Epithelial cell of proximal tubule (primary cell): Measurements from ENCODE around the gene VEZT. TPM values are rescaled to one million over a fixed set of nuclear protein-coding genes. Genes with fewer than 3 reads are reported as not detected.
"Not testable (repeated sequence)": the region's sequence is repeated elsewhere in the genome, so short reads cannot be mapped to it uniquely, and the experiment has no call there.

ENCODE experiments used
- DNase-seq: peaks from one replicate; pipeline ENCODE4 v3.0.0-alpha.2; 2011; ENCODE audit warnings: low read depth
- H3K4me3 ChIP-seq: 2 replicates; pipeline ENCODE4 v1.5.1; 2011; ENCODE audit warnings: low read depth, mild to moderate bottlenecking, low read length
- CTCF ChIP-seq: conservative IDR thresholded peaks from 2 replicates; pipeline ENCODE4 v1.5.1; 2012; ENCODE audit warnings: low read depth, mild to moderate bottlenecking, low read length
- total RNA-seq: library from RNA; depleted of rRNA; stranded (reverse); fragments of >200 nt; gene quantifications from 2 replicates; pipeline ENCODE4 v1.2.3, GENCODE V29; 2015

VEZT gene
- total RNA-seq, 1 donor from 2014 or later, result 99.4 TPM

DNA sequence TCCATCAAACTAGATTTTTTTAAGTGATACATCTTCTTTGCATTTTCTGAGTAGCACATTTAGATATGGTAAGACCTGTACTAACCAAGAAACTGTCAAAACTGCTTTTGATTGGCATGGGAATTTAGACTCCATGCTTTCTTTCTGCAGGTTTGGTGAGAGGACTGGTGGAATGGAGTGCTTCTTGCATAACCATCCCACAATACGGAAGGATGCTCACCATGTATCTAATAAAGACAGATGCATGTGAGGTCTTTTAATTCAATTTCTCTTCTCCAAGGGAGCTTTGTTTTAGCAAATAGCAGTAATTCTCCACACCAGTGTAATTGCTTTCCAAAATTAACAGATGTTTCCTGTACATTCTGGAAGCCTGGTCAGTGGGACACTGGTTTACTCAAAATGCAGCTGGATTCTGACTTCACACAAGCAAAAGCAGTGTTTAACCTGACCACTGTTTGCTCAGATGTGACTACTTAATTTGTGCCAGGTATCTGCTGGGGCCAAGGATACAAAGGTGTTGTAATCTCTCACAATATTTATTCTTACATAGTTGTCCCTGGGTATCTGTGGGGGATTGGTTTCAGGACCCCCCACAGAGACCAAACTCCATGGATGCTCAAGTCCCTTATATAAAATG is 26.4 kb upstream of the VEZT start:
- no peak for DNase-seq
- TF ChIP-seq CTCF, result no peak
- no peak overlapping the region for H3K4me3 ChIP-seq

DNA sequence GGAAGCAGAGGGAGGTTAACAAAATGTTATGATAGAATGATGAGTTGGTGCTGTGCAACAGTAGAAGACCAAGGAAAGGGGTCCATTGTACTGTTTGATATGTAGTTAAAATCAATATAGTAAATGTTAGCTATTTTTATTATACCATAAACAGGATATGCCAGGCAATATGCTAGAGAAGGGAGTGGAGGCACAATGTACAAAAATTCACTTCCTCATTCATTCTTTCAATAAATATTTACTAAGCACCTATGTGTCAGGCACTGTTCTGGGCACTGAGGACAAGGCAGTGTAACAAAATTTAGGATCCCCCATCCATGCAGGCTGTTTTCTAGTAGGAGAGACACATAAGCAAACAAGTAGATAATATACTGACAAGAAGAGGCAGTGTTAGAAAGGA is 25.3 kb upstream of the VEZT start:
- no peak for DNase-seq
- TF ChIP-seq CTCF, result no peak
- H3K4me3 ChIP-seq, result no peak overlapping the region

- TF ChIP-seq CTCF, result no peak
- no peak for DNase-seq
- H3K4me3 ChIP-seq, result no peak overlapping the region
Observed at GRCh38 chr12:95193139-95193538, 24.5 kb upstream of the VEZT start.

DNA sequence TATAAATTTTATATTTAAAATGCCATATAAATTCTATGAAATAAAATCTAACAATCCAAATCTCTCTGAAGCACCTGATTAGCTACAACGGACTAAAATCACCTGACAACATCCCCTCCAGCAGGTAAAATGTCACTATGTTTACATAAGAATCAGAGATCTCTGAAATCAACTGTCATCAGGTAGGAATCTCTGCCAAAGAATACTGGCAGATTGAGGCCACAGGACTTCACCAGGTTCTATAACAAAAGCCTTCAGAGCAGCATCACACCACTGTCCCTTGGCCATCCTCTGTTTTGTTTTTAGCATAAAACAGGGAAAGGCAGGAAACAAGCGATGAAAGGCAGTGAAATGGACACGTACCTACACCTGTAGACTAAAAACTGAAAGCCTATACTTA is 22.5 kb upstream of the VEZT start:
- no peak for TF ChIP-seq CTCF
- H3K4me3 ChIP-seq, result no peak overlapping the region
- no peak for DNase-seq

GRCh38 chr12:95196875-95197569 is 20.6 kb upstream of the VEZT start:
- H3K4me3 ChIP-seq, result not testable (repeated sequence)

DNA sequence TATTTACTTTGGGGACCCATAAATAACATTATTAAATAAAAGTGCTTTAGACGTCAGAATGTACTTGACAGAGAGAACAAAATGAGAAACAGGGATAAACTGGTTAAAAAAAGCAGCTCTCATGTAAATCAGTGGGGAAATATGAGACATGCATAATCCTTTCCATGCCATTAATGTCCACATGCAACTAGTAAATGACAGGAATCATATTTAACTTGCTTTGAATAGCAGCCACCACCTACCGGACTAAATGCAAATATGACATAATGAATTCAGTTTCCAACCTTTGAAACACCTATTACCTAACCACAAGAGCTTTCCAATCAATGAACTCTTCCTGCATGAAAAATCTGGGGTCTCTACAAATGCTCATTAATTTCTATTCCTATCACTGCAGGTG is 20.0 kb upstream of the VEZT start:
- no peak for TF ChIP-seq CTCF

More at GRCh38 chr12:95196875-95197569, 20.6 kb upstream of the VEZT start:
- DNase-seq, result not testable (repeated sequence)

GRCh38 chr12:95198914-95199313 is 18.7 kb upstream of the VEZT start:
- H3K4me3 ChIP-seq, result no peak overlapping the region
- no peak for DNase-seq
- no peak for TF ChIP-seq CTCF

More for the DNA sequence above, 20.0 kb upstream of the VEZT start:
- DNase-seq, result no peak
- H3K4me3 ChIP-seq, result no peak overlapping the region
